Kidney (tissue), 14 donors: Measurements from ENCODE around the gene GUCY2C. TPM values are rescaled to one million over a fixed set of nuclear protein-coding genes. Genes with fewer than 3 reads are reported as not detected.

Experiments used
- DNase-seq, 5 donors: peaks; one replicate each; pipeline ENCODE4 v3.0.0-alpha.2; 2013 to 2020
- FAIRE-seq: peaks from 2 replicates; lab custom pipeline; 2012; peaks lifted over from hg19 to GRCh38; lab: Jason Lieb, UNC
- H3K27ac ChIP-seq, 2 donors: one replicate each; pipeline ENCODE4 v1.7.0; 2013; ENCODE audit warnings: low read depth in 2 of 2, low read length in 2 of 2, inconsistent platforms in 1 of 2
- H3K27me3 ChIP-seq: one replicate; pipeline ENCODE4 v1.7.1; 2013; ENCODE audit warnings: low read length, inconsistent platforms; ENCODE audit not compliant: control insufficient read depth, insufficient read depth
- H3K36me3 ChIP-seq, 3 donors: one replicate each; pipeline versions ENCODE4 v1.7.0 to v1.7.1; 2013; ENCODE audit warnings: low read length in 3 of 3, control low read depth in 1 of 3, inconsistent platforms in 1 of 3; ENCODE audit not compliant: insufficient read depth in 3 of 3, control insufficient read depth in 2 of 3
- H3K4me1 ChIP-seq, 3 donors: one replicate each; pipeline versions ENCODE4 v1.7.0 to v1.7.1; 2013; ENCODE audit warnings: low read length in 3 of 3, inconsistent platforms in 1 of 3, low read depth in 1 of 3; ENCODE audit not compliant: control insufficient read depth in 2 of 3, insufficient read depth in 2 of 3
- H3K4me3 ChIP-seq, 3 donors: one replicate each; pipeline versions ENCODE4 v1.7.0 to v1.8.1; 2013; ENCODE audit warnings: low read length in 3 of 3, control low read depth in 1 of 3, inconsistent platforms in 1 of 3
- H3K9ac ChIP-seq, 3 donors: one replicate each; pipeline versions ENCODE4 v1.7.0 to v1.7.1; 2013; ENCODE audit warnings: low read length in 3 of 3, control low read depth in 1 of 3, inconsistent platforms in 1 of 3
- H3K9me3 ChIP-seq, 3 donors: one replicate each; pipeline versions ENCODE4 v1.7.0 to v1.7.1; 2013; ENCODE audit warnings: low read length in 3 of 3, control low read depth in 1 of 3, inconsistent platforms in 1 of 3; ENCODE audit not compliant: control insufficient read depth in 2 of 3, insufficient read depth in 1 of 3
- CTCF ChIP-seq: IDR thresholded peaks from 3 replicates; pipeline ENCODE4 v1.5.1; 2012; ENCODE audit warnings: mild to moderate bottlenecking, moderate library complexity, borderline replicate concordance; ENCODE audit not compliant: insufficient read depth; ENCODE audit errors: extremely low read depth
- intact Hi-C: fragments of 100-400 bp; cut with DNase I; formaldehyde crosslinking; loops from one replicate; pipeline ENCODE4 v1.11.1; 2022
- polyA plus RNA-seq: library from polyadenylated mRNA; stranded (reverse); fragments of 350-450 nt; fragmentation: Illumina TruSeq; extraction: RNeasy Lipid Tissue Mini Kit (QIAGEN cat#74804); gene quantifications from one replicate; pipeline ENCODE4 v1.2.3, GENCODE V29; 2014; ENCODE audit warnings: low read depth, low replicate concordance; ENCODE audit not compliant: insufficient read depth
- total RNA-seq: library from RNA; stranded (reverse); fragmentation: NEBNext Ultra II Directional; extraction: Animal tissue kit (Norgen Biotek cat#: 25700); gene quantifications from one replicate; pipeline ENCODE4 v1.2.1, GENCODE V29; 2021
- donor health status: control.
- donor health status: control.
- donor health status: control.
- donor health status: control.
- donor health status: control.
- donor health status: DM: yes; HTN: yes; CAD: no.
- donor health status: Normal renal cell carcinoma (clear cell type).

Gene GUCY2C
- total and polyA plus RNA-seq, 2 donors from 2014 or later = not detected

GRCh38 chr12:14664434-14665023 lies 31.9 kb downstream of the GUCY2C start:
- H3K4me3 ChIP-seq = no peak overlapping the region
- no peaks in the 10 kb centered on the region for H3K9me3 ChIP-seq
- H3K27me3 ChIP-seq = no peaks in the 10 kb centered on the region
- H3K27ac ChIP-seq = no peak overlapping the region
- no peak overlapping the region for H3K9ac ChIP-seq
- FAIRE-seq (peak; percentile 89), DNase-seq (peak in 2 of 5 donors; percentile 46 to 68)
- no peaks in the 10 kb centered on the region for H3K4me1 ChIP-seq
- intact Hi-C loops = no loop called here
- TF ChIP-seq CTCF = peak; percentile 67
- no peaks in the 10 kb centered on the region for H3K36me3 ChIP-seq

- no peak overlapping the region for H3K4me3 ChIP-seq
- no peaks in the 10 kb centered on the region for H3K36me3 ChIP-seq
- no peak for DNase-seq
- no peaks in the 10 kb centered on the region for H3K9me3 ChIP-seq
- H3K9ac ChIP-seq = no peak overlapping the region
- TF ChIP-seq CTCF = no peak
- no peaks in the 10 kb centered on the region for H3K27me3 ChIP-seq
- no peak for FAIRE-seq
- intact Hi-C loops = no loop called here
- H3K4me1 ChIP-seq = no peaks in the 10 kb centered on the region
- no peak overlapping the region for H3K27ac ChIP-seq
These were observed 33.4 kb downstream of the GUCY2C start for GRCh38 chr12:14663002-14663401.

GRCh38 chr12:14656846-14657245 lies 39.6 kb downstream of the GUCY2C start:
- TF ChIP-seq CTCF = no peak
- Histone ChIP-seq H3K9ac (no peak overlapping the region), H3K9me3 (no peaks in the 10 kb centered on the region), H3K36me3 (no peaks in the 10 kb centered on the region), H3K4me1 (no peaks in the 10 kb centered on the region), H3K27me3 (no peaks in the 10 kb centered on the region), H3K27ac (no peak overlapping the region), H3K4me3 (no peak overlapping the region)
- DNase-seq = no peak
- intact Hi-C loops = no loop called here
- no peak for FAIRE-seq

- no peak for TF ChIP-seq CTCF
- no peak for FAIRE-seq
- intact Hi-C loops = no loop called here
These were observed 41.1 kb downstream of the GUCY2C start for GRCh38 chr12:14655284-14655683.

More at GRCh38 chr12:14655284-14655683, 41.1 kb downstream of the GUCY2C start:
- Histone ChIP-seq H3K36me3 (no peaks in the 10 kb centered on the region), H3K9me3 (no peaks in the 10 kb centered on the region), H3K27me3 (no peaks in the 10 kb centered on the region), H3K27ac (no peak overlapping the region), H3K4me3 (no peak overlapping the region), H3K4me1 (no peaks in the 10 kb centered on the region), H3K9ac (no peak overlapping the region)
- no peak for DNase-seq
